KBM-7 (cell line): ENCODE measurements around the gene FIP1L1.
"Not testable (repeated sequence)": the region's sequence is repeated elsewhere in the genome, so short reads cannot be mapped to it uniquely, and the experiment has no call there.

Source experiments
- DNase-seq: peaks from one replicate; pipeline ENCODE4 v3.0.0-alpha.2; 2015
- in situ Hi-C: fragments of 300-500 bp; cut with MboI; formaldehyde crosslinking; loops from 2 replicates; pipeline ENCODE4 v1.14.3; 2020; ENCODE audit warnings: low sequenced_read_pairs, low pct_unique_long_range_greater_than_20kb, mixed read lengths

FIP1L1 gene, protein sequence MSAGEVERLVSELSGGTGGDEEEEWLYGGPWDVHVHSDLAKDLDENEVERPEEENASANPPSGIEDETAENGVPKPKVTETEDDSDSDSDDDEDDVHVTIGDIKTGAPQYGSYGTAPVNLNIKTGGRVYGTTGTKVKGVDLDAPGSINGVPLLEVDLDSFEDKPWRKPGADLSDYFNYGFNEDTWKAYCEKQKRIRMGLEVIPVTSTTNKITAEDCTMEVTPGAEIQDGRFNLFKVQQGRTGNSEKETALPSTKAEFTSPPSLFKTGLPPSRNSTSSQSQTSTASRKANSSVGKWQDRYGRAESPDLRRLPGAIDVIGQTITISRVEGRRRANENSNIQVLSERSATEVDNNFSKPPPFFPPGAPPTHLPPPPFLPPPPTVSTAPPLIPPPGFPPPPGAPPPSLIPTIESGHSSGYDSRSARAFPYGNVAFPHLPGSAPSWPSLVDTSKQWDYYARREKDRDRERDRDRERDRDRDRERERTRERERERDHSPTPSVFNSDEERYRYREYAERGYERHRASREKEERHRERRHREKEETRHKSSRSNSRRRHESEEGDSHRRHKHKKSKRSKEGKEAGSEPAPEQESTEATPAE

DNA sequence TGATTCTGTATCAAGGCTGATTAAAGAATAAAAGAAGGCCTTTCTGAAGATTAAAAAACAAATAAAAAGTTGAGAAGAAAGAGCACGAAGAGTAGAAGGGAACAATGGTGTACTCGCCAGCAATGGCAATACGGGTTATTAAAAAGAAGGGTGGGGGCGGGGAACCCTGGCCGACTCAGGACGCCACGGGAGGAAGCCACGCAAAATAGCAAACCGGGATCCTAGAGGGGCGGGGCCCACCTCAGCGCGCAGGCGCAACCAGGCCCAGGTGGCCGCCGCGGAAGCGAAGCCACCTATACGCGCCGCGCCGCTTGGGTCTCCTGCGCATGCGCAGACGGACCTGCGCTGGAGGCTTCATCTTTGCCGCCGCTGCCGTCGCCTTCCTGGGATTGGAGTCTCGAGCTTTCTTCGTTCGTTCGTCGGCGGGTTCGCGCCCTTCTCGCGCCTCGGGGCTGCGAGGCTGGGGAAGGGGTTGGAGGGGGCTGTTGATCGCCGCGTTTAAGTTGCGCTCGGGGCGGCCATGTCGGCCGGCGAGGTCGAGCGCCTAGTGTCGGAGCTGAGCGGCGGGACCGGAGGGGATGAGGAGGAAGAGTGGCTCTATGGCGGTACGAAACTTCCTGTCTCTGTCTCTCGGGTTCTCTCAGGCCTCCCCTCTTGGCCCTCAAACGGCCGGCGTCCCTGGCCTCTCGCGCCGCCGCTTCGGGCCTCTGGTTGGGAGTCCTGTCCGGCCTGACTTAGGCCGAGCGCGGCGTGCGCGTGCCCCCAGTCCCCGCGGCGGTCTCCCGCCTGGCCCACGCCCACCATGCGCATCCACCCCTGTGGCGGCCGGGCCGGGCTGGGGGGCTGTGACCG lies at the start of gene FIP1L1:
Gene FIP1L1 (plus strand): TSS at position 323 of the 852 bp plus-strand sequence. CDS start 198 bp downstream, at position 521.
- peak; percentile 94 for DNase-seq
- in situ Hi-C loops: no loop called here

DNA sequence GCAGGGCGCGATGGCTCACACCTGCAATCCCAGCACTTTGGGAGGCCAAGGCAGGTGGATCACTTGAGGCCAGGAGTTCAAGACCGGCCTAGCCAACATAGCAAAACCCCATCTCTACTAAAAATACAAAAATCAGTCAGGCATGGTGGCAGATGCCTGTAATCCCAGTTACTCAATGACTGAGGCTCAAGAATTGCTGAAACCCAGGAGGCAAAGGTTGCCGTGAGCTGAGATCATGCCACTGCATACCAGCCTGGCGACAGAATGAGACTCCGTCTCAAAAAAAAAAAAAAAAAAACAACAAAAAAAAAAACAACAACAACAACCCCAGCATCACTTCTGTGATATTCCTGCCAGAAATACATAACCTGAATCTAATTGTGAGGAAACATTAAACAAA lies 42.5 kb upstream of the FIP1L1 start:
- in situ Hi-C loops, DNase-seq: not testable (repeated sequence)

DNA sequence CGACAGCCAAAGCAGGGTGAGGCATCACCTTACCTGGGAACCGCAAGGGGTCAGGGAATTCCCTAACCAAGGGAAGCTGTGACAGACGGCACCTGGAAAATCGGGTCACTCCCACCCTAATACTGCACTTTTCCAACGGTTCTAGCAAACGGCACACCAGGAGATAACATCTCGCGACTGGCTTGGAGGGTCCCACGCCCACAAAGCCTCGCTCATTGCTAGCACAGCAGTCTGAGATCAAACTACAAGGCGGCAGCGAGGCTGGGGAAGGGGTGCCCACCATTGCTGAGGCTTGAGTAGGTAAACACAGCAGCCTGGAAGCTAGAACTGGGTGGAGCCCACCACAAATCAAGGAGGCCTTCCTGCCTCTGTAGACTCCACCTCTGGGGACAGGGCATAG lies 37.3 kb upstream of the FIP1L1 start:
- in situ Hi-C loops, DNase-seq: not testable (repeated sequence)

DNA sequence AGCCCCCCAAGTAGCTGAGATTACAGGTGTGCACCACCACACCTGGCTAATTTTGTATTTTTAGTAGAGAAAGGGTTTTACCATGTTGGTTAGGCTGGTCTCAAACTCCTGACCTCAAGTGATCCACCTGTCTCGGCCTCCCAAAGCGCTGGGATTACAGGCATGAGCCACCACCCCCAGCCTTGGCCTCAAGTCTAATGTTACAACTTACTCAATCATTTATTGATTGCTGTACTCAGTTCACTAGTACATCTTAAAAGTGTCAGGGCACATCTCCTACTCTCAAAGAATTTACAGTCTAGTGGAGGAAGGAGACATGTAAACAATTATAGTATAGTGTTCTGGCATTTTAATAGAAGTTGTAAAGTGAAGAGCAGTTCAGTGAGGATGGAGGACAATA lies 31.0 kb upstream of the FIP1L1 start:
- DNase-seq, in situ Hi-C loops: not testable (repeated sequence)

DNA sequence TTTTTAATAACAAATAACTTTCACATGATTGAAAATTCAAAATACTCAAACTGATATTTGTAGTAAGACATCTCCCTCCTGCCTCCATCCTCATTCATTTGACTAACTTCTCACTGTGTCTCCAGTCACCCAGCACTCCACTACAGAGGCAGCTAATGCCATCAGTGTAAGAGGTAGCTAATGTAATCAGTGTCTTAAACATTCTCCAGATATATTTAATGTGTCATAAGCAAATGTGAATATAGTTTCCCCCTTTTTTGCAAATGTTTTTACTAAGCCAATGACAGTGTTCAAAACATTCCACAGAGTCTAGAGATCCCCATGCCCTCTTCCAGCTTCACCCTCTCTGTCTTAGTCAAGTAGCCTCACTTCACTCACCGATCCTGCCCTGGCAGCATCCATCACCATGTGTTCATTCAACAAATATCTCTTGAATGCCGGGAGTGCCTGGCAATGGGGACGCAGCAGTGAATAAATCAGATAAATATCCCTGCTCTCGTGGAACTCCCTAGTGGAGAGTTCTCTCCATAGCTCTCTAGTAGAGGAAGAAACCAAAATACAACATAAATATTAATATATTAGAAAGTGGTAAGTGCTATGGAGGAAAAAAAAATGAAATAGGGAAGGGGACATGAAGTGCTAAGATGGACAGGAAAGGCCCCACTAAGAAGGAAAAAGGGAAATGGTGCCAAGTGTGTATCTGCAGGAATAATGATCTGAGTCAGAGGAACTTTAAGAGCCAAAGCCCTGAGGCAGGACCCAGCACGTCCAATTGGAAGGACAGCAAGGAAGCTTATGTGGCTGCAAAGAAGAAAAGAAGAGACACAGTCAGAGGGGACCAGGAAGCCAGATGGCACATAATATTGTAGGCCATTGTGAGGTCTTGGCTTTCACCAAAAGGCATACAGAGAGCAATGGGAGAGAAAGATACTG lies 30.3 kb upstream of the FIP1L1 start:
- in situ Hi-C loops: no loop called here
- DNase-seq: no peak

DNA sequence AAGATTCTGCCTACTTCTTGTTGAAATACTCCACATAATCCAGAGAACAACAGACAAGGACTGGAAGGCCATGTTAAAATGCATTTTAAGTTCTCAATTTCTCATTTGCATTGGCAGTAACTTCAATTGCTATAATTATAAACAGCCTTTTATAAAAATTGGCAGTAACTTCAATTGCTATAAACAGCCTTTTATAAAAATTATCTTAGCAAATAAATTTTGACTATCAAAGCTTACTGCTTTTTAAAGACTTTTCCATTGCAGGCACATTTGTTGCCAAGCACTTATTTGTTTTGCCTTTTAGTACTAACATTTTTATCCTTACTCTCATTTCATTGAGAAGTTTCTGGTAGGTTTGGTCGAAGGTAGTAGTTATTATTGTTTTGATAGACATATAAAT lies 29.4 kb upstream of the FIP1L1 start:
- in situ Hi-C loops: no loop called here
- no peak for DNase-seq

DNA sequence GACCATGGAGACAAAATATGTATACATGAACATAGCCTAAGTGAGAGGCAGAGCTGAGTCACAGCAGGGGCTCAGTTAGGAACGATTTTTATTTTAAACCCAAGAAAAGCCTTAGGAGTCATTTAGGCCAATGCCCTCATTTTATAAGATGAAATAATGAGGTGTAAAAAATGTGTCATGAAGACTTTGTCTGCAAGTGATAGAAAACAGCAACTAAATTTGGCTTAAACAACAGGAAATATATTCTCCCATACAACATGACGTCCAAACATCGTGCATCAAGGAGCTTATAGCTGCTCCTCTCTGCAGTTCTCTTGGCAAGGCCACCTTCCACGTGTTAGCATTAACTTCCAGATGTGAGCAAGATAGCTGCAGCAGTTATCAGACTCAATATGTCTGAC lies 28.4 kb upstream of the FIP1L1 start:
- in situ Hi-C loops: no loop called here
- no peak for DNase-seq

DNA sequence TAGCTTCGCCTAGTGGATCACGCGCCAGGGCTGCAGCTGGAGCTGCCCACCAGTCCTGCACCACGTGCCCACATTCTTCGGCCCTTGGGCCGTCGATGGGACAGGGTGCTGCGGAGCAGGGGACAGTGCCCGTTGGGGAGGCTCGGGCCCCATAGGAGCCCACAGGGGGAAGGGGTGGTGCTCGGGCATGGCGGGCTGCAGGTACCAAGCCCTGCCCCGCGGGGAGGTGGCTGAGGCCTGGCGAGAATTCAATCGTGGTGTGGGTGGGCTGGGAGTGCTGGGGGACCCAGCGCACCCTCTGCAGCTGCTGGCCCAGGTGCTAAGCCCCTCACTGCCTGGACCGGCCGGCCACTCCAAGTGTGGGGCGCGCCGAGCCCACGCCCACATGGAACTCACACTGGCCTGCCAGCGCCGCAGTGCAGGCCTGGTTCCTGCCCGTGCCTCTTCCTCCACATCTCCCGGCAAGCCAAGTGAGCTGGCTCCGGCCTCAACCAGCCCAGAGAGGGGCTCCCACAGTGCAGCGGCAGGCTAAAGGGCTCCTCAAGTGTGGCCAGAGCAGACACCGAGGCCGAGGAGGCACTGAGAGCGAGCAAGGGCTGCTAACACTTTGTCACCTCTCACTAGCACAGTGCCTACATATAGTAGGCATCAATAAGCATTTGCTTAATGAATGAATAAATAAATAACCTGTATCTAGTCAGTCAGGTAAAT lies 23.3 kb upstream of the FIP1L1 start:
- in situ Hi-C loops: no loop called here
- DNase-seq: no peak

DNA sequence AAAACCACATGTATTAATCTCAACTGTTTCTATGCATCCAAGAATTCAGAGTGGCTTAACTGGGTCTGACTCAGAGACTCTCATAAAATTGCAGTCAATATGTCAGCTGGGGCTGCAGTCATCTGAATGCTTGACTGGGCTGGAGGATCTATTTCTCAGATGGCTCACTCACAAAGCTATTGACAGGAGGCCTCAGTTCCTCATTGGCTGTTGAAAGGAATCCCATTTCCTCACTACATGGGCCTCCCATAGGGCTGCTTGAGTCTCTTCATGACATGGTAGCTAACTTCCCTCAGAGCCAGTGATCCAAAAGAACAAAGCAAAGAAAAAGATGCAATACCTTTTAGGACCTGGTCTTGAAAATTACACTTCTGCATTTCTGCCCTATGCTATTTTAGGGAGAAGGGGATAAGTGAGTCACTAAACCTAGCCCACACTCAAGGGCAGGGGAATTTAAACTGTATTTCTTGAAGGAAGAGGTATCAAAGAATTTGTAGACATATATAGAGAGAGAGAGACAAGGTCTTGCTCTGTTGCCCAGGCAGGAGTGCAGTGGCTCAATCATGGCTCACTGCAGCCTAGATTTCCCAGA lies 21.4 kb upstream of the FIP1L1 start:
- DNase-seq: peak; percentile 31
- in situ Hi-C loops: no loop called here

DNA sequence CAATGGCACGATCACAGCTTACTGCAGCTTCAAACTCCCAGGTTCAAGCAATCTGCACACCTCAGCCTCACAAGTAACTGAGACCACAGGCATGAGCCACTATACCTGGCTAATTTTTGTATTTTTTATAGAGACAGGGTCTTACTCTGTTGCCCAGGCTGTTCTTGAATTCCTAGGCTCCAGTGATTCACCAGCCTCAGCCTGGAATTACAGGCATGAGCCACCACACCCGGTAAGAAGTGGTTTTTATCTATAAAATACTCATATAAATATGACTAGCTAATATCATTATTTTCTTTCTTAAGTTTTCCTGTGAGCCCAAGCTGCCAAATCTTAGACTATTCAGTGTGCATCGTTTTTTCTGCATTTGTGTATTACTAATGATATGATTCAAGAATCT lies 16.0 kb upstream of the FIP1L1 start:
- in situ Hi-C loops: no loop called here
- no peak for DNase-seq

DNA sequence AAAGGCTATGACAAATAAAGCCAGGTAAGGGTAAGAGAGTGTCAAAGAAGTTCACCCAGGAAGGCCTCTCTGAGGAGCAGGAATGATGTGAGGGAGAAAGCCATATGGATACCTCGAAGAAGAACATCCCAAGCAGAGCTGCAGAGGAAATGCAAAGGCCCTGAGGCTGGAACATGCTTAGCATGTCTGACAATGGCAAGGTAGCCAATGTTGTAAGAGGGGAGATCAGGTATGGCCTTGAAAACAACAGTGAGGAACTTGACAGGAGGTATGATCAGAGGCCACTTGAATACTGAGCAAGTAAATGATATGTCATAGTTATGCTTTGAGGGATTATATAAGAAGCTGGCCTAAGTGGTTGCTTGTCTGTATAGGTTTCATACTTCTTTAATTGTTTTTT lies 15.3 kb upstream of the FIP1L1 start:
- in situ Hi-C loops: no loop called here

DNA sequence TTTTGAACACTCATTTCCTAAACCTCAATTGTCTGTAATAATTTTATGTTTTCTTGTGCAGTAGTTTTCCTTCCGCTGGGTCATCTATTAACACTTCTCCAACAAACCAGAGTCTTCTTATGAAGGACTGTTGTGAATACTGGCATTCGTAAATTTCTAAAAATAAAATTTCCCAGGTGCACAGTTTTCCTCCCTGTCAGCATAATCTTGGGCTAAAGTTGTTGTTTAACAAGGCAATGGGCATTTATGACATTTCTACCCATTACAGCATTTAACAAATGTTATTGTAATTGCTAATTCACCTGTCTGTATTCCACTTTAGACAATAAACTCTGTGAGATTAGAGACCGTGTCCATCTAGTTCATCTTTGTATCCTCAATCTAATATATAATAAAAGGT lies 12.8 kb upstream of the FIP1L1 start:
- in situ Hi-C loops: no loop called here
- no peak for DNase-seq

More for the DNA sequence above, 15.3 kb upstream of the FIP1L1 start:
- DNase-seq: no peak

DNA sequence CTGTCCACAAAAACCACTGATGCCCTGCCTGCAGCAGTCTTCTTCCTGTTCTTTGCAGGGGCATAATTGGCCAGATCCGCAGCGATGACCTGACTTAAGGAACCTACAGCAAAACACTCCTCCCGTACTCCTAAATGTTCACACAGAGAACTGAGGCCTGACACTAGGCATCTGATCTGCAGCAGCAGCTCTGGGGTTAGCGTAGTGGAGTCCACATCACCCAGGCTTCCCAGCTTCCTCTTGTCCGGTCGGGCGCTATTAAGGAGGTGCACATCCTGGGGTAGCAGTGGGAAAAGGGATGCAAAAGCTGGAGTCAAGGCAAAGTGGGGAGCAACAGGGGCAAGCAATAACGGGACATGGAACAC lies 12.3 kb upstream of the FIP1L1 start:
- DNase-seq: peak; percentile 61
- in situ Hi-C loops: no loop called here

DNA sequence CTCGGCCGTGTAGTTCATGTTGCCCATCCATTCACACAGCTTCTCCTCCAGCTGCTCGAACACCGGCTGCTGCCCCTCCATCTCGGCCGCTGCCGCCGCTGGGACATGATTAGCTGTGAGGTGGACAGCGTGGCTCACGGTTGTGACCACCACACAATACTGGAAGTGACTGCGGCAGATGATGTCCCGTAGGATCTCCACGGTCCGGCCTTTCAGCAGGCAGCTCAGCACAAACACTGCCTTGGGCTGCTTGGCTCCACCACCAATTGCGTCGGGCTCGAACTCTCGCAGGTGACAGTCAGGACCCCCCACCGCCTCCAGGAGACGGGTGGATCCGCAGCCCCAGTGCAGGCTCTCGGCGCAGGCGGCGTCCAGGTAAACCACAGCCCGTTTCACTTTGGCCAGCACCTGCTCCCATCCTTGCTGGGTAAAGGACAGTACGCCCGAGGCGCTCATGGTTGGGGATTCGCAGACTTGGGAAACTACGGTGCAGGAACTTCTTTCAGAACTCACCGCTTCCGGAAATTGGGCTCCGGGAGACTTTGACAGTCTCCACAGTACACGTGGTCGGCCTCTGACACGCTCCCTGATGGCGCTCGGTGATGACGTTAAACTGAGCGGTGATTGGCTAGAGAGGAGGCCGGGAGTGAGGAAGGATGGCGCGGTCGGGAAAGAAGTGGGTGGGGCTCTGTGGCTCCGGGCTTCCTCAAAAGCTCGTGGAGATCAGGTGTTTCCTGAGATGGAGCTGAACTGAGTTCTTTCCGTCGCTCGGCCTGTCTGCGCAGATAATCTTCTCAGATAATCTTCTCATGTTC lies 11.7 kb upstream of the FIP1L1 start, which contains the start of gene SCFD2:
Gene SCFD2 (minus strand): TSS at position 576 of the 815 bp plus-strand sequence.
- in situ Hi-C loops: no loop called here
- peak; percentile 100 for DNase-seq

DNA sequence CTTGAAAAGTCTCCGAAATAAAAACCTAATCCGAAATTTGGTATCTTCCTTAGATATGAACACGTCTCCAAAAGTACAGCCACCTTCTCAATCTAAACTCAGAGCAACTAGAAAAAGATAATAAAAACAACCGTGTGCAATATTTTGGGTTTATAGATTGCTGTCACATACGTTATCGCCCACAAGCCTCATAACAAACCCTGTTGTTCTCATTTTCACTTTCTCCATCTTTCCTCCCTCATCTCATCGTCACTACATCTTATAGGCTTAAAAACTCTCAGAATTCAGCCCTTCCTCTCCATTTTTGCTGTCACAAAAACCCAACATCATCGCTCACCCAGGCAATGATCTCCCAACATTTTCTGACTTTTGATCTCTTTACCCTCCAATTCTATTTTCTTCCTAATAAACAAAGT lies 11.1 kb upstream of the FIP1L1 start:
- DNase-seq: no peak
- in situ Hi-C loops: no loop called here

DNA sequence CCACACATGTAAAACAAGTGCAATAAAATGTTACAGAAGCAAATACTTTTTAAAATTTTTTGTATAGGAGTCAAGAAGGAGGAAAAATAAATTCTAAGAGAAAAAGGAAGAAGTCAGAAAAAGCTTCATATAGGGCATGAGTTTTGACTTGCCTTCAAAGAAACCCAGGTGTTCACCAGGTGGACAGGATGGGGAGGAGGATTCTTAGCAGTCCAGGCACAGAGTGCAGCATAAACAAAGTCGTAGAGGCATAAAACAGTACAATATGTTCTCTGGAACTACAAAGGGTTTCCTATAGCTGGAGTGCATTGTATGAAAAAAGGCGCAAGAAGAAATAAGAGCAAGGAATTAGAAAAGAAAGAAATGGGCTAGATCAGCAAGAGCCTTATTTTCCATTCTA lies 9.7 kb upstream of the FIP1L1 start:
- DNase-seq: no peak
- in situ Hi-C loops: no loop called here

DNA sequence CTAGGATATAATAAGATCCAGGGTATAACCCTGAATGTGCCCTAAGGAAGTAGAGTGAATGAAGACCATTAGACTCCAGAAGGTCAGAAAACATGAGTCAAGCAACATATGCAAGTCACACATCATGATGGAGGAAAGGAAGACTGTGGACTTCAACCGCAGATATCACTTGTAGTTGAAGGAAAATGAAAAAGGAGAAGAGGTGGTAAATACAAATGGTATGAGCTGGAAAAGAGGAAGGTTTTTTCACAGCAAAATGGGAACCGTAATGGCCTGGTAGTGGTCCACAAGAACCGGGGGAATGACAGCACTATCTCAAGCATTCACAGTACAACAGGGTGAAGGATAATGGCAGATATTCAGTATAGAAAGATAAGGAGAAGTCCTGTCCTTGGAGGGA lies 6.4 kb upstream of the FIP1L1 start:
- peak; percentile 41 for DNase-seq
- in situ Hi-C loops: no loop called here
